Parathyroid adenoma (tissue), 2 donors: Measurements from ENCODE around the gene NEURL3.

Source experiments
- H2AFZ ChIP-seq: fragments of 300-600 bp; sonication (generic); one replicate; pipeline ENCODE4 v1.7.0; 2017; ENCODE audit warnings: antibody characterized with exemption, mild to moderate bottlenecking
- H3K27ac ChIP-seq: fragments of 300-600 bp; sonication (generic); one replicate; pipeline ENCODE4 v1.7.0; 2017
- H3K27me3 ChIP-seq: fragments of 300-600 bp; sonication (generic); one replicate; pipeline ENCODE4 v1.7.0; 2017; ENCODE audit warnings: low read length; ENCODE audit not compliant: control insufficient read depth, insufficient read depth
- H3K36me3 ChIP-seq: fragments of 300-600 bp; sonication (generic); one replicate; pipeline ENCODE4 v1.7.0; 2017; ENCODE audit warnings: low read length; ENCODE audit not compliant: control insufficient read depth, insufficient read depth
- H3K4me1 ChIP-seq: fragments of 300-600 bp; sonication (generic); one replicate; pipeline ENCODE4 v1.7.0; 2017; ENCODE audit warnings: control low read depth
- H3K4me2 ChIP-seq: fragments of 300-600 bp; sonication (generic); one replicate; pipeline ENCODE4 v1.7.0; 2017; ENCODE audit warnings: low read length
- H3K4me3 ChIP-seq: fragments of 300-600 bp; sonication (generic); one replicate; pipeline ENCODE4 v1.7.0; 2017; ENCODE audit warnings: low read depth, low read length
- H3K79me2 ChIP-seq: fragments of 300-600 bp; sonication (generic); one replicate; pipeline ENCODE4 v1.7.0; 2017; ENCODE audit warnings: control low read depth
- H3K9ac ChIP-seq: fragments of 300-600 bp; sonication (generic); one replicate; pipeline ENCODE4 v1.7.0; 2017; ENCODE audit warnings: mild to moderate bottlenecking
- H3K9me3 ChIP-seq: fragments of 300-600 bp; sonication (generic); one replicate; pipeline ENCODE4 v1.7.0; 2017; ENCODE audit warnings: low read length; ENCODE audit not compliant: control insufficient read depth
- CTCF ChIP-seq: fragments of 300-600 bp; sonication (generic); IDR thresholded peaks from one replicate; pipeline ENCODE4 v1.7.0; 2017; ENCODE audit warnings: antibody characterized with exemption, mild to moderate bottlenecking
- donor health status: primary hyperparathyroidism.

NEURL3 gene

DNA sequence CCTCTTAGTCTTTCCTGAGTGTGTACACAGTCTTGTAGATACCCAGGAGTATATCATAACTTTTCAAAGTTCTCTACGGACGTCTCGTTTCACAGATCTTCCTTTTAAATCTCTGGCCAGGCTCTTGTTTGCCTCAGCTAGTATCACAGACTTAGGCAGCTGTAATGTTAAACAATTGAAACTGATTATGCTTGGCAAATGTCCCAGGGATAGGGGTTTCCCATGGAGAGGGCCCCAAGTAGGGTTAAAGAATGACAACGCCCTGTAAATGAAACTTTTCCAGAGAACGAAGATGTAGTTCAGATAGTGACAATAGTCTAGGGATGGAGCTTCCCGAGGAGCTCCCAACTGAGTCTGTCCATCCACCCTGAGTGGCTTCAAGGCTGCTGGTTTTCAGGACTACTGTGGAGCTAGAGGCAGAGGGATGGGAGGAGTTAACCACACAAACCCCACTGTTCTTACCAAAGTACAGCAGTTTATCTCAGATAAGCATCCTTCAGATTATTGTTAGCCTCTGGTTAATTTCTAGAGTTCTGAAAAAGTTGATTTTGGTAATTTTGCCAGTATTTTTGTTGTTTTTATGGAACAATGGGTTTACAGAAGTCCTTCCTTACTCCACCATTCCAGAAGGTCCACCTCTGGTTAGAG lies 9.1 kb downstream of the NEURL3 start:
- no peak overlapping the region for H3K4me3 ChIP-seq
- H3K36me3 ChIP-seq: no peaks in the 10 kb centered on the region
- H3K9ac ChIP-seq: no peak overlapping the region
- H3K4me1 ChIP-seq: no peaks in the 10 kb centered on the region
- H3K79me2 ChIP-seq: no peaks in the 10 kb centered on the region
- no peak overlapping the region for H3K4me2 ChIP-seq
- no peak overlapping the region for H3K27ac ChIP-seq
- no peaks in the 10 kb centered on the region for H3K9me3 ChIP-seq
- H2AFZ ChIP-seq: no peak overlapping the region
- no peak for TF ChIP-seq CTCF
- no peaks in the 10 kb centered on the region for H3K27me3 ChIP-seq

DNA sequence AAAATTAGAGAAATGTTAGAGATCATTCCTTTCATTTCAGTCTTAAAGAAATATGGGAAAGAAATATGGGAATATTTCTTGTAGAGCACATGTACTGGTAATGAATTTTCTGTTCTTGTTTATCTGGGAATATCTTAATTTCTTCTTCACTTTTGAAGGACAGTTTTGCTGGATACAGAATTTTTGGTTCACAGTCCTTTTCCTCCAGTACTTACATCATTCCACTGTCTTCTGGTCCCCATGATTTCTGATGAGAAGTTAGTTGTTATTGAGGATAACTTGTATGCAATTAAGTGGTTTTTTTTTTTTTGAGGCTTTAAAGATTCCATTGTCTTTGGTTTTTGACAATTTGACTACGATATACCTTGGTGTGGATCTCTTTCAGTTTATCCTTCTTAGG lies 11.0 kb downstream of the NEURL3 start:
- no peak overlapping the region for H3K4me3 ChIP-seq
- no peak for TF ChIP-seq CTCF

DNA sequence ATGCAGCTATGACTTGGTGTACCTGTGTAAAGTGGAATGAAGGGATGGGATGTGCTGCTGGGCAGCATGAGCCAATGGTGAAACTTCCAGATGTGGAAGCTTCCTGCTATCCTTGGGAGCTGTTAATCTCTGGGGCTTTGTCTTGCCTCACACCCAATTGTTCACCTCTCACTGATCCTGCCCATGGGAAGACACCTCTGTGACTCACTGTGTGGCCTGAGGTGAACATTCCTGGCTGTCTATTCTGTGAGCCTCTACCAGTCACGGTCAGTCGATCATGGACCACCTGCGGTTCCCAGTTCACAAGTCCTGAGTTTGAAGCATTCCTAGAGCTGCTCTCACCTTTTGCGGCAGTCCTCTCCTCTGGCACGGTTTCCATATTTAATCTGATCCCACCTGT lies 12.1 kb downstream of the NEURL3 start:
- no peaks in the 10 kb centered on the region for H3K4me1 ChIP-seq
- no peaks in the 10 kb centered on the region for H3K79me2 ChIP-seq
- H3K4me2 ChIP-seq: no peak overlapping the region
- no peak overlapping the region for H3K27ac ChIP-seq
- H3K27me3 ChIP-seq: no peaks in the 10 kb centered on the region
- no peak overlapping the region for H3K4me3 ChIP-seq
- H2AFZ ChIP-seq: no peak overlapping the region
- H3K36me3 ChIP-seq: no peaks in the 10 kb centered on the region
- no peak overlapping the region for H3K9ac ChIP-seq
- no peaks in the 10 kb centered on the region for H3K9me3 ChIP-seq
- TF ChIP-seq CTCF: no peak

More for the DNA sequence above, 11.0 kb downstream of the NEURL3 start:
- Histone ChIP-seq H3K4me2 (no peak overlapping the region), H3K36me3 (no peaks in the 10 kb centered on the region), H2AFZ (no peak overlapping the region), H3K9ac (no peak overlapping the region), H3K4me1 (no peaks in the 10 kb centered on the region), H3K27ac (no peak overlapping the region), H3K9me3 (no peaks in the 10 kb centered on the region), H3K27me3 (no peaks in the 10 kb centered on the region), H3K79me2 (no peaks in the 10 kb centered on the region)

GRCh38 chr2:96491860-96492497 lies 13.2 kb downstream of the NEURL3 start:
- Histone ChIP-seq H3K27ac (no peak overlapping the region), H2AFZ (no peak overlapping the region), H3K27me3 (no peaks in the 10 kb centered on the region), H3K4me3 (no peak overlapping the region), H3K4me2 (no peak overlapping the region), H3K4me1 (no peaks in the 10 kb centered on the region), H3K9ac (no peak overlapping the region), H3K9me3 (no peaks in the 10 kb centered on the region), H3K79me2 (no peaks in the 10 kb centered on the region), H3K36me3 (no peaks in the 10 kb centered on the region)
- no peak for TF ChIP-seq CTCF

GRCh38 chr2:96489663-96490062 lies 15.5 kb downstream of the NEURL3 start:
- no peak overlapping the region for H3K9ac ChIP-seq
- H3K4me3 ChIP-seq: no peak overlapping the region
- no peaks in the 10 kb centered on the region for H3K9me3 ChIP-seq
- H2AFZ ChIP-seq: no peak overlapping the region
- no peak overlapping the region for H3K27ac ChIP-seq
- H3K27me3 ChIP-seq: no peaks in the 10 kb centered on the region
- no peaks in the 10 kb centered on the region for H3K4me1 ChIP-seq
- no peak overlapping the region for H3K4me2 ChIP-seq
- no peaks in the 10 kb centered on the region for H3K79me2 ChIP-seq
- H3K36me3 ChIP-seq: no peaks in the 10 kb centered on the region
- TF ChIP-seq CTCF: no peak
